CD4-positive, alpha-beta T cell treated with Interleukin-2 at 100 ng/mL for 4 hours (primary cell): ENCODE data around the gene DHPS.
"Not testable (repeated sequence)": the region's sequence is repeated elsewhere in the genome, so short reads cannot be mapped to it uniquely, and the experiment has no call there.

Experiments used
- DNase-seq: peaks from one replicate; pipeline ENCODE4 v3.0.0-alpha.2; 2020; ENCODE audit warnings: low spot score

DHPS gene

DNA sequence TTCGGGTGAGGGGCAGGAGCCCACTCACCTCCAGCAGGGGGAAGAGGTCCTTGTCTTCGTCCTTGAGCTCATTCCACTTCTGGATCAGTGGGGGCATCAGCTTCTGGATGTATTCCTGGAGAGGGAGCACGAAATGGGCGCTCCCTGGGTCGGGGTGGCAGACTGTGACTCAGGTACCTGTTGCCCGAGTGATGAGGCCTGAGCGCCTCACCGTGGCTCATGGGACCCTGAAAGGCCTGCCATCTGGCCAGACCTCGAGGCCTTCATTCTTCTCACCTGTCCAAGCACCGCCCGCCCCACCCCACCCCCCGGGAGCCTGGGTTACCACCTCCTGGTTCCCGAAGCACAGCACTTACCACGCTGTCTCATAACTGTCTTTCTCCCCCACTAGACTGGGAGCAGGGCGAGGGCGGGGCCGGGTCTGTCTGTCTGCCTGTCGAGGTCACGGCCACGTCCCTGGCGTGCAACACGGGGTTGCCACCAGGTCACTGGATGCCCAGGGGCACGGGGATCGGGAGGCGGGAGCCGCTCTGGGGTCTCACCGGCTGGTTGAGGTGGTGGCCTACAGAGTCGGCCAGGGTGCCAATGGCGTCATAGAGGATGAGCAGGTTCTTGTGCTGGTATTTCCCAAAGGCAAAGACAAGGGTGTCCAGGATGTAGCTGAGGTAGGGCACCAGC is 24.1 kb upstream of the DHPS start:
- DNase-seq, result no peak

DNA sequence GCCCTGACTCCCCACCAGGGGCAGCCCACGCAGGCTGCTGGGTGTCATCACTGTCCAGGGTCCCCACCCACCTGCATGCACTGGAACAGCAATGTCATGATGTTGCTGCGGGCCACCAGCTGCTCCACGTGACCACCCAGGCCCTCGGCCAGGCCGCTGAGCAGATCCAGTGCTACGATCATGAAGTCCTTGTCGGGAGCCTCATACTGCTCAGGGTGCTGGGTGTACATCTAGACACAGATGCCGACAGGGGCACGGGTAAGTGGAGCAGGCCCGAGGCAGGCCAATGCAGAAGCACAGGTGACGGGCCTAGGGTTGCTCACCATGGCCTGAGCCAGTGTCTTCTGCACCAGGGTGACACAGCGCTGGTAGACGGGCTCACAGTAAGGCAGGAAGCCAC is 23.5 kb upstream of the DHPS start:
- no peak for DNase-seq

DNA sequence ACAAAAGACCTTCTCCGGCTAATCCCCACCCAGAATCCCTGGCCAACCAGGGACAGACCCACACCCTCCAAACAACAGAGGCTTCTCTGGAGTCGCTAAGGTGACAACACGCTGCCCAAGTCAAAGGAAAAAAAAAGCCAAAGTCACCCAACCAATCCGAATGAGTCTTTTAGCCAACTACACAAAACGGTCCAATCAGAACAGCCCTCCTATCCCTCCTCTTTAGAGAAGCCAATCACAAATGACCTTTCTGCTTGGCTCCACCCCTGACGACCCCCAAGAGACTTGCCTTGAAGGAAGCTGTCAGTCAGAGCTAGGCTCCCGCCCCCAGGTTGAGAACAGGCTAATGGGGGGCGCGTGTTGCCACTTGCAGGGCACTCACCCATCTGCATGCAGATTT is 21.4 kb upstream of the DHPS start:
- no peak for DNase-seq

GRCh38 chr19:12701596-12702282 is 20.1 kb upstream of the DHPS start:
- DNase-seq, result no peak

GRCh38 chr19:12698138-12698537 is 16.5 kb upstream of the DHPS start:
- DNase-seq, result no peak

DNA sequence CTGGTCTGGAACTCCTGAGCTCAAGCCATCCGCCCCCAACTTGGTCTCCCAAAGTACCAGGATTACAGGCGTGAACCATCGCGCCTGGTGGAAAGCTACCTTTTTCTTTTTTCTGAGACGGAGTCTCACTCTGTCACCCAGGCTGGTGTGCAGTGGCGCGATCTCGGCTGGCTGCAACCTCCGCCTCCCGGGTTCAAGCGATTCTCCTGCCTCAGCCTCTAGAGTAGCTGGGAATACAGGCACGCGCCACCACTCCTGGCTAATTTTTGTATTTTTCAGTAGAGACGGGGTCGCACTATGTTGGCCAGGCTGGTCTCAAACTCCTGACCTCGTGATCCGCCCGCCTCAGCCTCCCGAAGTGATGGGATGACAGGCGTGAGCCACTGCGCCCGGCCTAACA is 15.7 kb upstream of the DHPS start:
- DNase-seq, result not testable (repeated sequence)

DNA sequence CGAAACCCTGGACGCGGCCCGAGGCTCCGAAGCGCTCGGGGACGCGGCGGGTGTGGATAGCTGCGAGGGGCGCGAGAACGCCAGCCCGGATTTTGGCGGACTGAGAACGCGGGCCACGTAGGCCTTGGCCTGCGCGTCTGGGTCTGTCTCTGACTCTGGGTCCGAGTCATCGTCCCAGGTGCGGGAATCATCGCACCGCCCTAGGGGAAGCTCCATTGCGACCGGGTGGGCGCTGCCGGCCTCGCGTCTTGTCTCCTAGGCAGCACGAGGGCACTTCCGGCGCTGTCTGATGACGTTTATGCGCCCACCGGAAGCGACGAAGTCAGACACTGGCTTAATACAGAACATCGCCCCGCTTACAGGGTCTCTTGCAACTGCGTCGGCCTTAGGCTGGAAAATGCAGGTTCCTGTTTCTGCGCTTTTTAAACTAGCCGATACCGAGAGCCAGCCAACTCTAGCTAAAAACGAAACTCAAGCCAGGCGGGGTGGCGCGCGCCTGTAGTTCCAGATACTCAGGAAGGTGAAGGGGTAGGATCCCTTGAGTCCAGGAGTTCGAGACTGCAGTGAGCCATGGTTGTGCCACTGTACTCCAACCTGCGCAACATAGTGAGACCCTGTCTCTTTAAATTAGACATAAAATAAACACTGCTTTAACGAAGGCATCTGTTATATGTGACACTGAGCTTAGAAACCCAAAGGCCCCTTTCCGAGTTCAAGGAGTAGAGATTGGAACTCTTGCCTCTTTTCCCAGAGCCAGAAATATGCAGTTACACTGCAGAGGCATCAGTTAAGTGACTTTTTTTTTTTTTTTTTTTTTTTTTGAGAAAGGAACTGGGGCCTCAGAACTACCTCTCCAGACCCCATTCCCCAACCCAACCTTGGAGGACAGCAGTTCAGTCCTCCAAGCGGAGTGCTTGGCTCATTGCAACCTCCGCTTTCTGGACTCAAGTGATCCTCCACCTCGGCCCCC is 15.0 kb upstream of the DHPS start, which contains the start of gene FBXW9:
Gene FBXW9 (minus strand): TSS at position 266 of the 970 bp plus-strand sequence. CDS start 50 bp downstream, at position 216.
- peak; percentile 98 for DNase-seq

DNA sequence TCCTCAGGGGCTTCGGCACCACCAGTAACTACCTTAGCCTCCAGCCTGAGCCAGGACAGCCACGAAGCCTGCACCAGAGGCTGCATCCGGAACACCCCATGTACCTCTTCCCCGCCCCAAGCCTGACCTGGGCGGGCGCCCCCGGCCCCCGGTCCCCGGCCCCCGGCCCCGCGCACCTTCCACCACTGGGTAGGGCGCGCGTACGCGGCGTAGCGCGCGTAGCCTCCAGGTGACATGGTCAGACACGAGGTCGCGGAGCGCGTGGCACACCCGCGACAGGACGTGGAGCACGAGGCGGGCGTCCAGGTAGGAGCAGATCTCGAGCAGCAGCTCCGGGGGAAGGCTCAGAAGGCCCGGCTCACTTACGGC is 14.3 kb upstream of the DHPS start:
- DNase-seq, result no peak

GRCh38 chr19:12695514-12695913 is 13.8 kb upstream of the DHPS start:
- no peak for DNase-seq

DNA sequence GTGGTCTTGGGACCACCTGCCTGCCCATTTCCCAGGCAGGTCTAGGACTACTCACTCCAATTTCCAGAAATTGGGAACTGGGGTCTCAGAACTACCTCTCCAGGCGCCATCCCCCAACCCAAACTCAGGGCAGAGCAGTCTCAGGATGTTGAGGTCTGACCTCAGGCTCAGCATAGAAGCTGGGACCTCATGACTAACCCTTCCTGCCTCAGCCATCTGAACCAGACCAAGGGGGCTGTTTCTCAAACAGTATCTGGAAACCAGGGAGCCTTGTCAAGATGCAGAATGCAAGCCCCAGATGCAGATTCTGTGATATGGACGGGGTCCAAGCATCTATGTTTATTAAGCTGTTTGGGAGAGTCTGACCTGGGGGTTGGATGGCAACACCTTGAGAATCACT is 13.4 kb upstream of the DHPS start:
- no peak for DNase-seq

DNA sequence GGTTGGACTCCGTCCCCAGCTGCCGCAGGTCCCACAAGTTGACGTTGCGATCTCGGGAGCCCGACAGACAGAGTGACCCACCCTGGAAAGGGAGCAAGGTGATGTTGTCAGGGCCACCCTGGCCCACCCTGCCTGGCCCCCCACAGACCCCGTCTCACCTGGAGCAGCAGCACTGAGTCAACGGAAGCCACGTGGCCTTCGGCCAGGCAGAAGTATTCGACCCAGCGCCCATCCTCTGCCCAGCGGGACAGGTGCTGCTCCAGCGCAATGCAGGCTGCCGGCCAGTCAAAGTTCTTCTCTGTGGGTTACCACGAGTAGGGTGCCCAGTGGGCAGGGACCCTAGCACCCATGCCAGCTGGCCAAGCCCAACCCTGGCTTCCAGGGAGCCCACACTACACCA is 13.0 kb upstream of the DHPS start:
- no peak for DNase-seq

- DNase-seq, result no peak
Measured at GRCh38 chr19:12692960-12693359, 11.3 kb upstream of the DHPS start.

GRCh38 chr19:12689581-12690216 is 8.0 kb upstream of the DHPS start:
- DNase-seq, result no peak

- DNase-seq, result no peak
Measured at GRCh38 chr19:12689012-12689411, 7.3 kb upstream of the DHPS start.

DNA sequence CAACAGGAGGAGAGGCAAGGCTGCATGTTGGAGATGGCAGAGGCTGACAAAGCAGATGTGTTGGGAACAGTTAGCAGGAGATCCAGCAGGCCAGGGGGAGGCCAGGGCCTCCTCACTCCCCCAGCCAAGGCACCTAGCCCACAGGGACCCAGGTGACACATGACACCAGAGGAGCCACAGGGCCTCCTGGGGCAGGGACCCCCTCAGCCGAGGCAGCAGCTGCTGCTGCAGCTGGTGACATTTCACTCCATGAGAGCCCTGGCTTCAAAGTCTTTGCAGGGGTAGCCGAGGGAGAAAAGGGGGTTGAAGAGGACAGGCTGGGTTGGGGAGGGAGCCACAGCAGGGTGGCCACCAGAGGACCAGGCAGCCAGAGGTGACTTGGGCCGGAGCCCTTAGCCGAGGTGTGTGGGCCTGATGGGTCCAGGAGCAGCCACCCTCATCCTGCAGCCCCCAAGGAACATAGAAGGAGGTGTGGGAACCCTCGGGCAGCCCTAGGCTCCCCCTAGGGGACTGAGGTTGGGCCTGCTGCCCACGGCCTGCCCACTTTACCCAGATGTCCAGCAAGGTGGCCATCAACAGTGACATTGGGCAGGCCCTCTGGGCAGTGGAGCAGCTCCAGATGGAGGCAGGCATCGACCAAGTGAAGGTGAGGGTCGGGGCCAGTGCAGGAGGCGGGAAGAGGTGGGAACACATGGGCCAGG is 6.0 kb upstream of the DHPS start, which contains the start of gene GNG14:
Gene GNG14 (plus strand): TSS at position 503 of the 701 bp plus-strand sequence. CDS start 51 bp downstream, at position 554.
- no peak for DNase-seq

- no peak for DNase-seq
Measured at GRCh38 chr19:12685831-12686230, 4.2 kb upstream of the DHPS start.

GRCh38 chr19:12680034-12680433 is 1.6 kb downstream of the DHPS start:
- no peak for DNase-seq

DNA sequence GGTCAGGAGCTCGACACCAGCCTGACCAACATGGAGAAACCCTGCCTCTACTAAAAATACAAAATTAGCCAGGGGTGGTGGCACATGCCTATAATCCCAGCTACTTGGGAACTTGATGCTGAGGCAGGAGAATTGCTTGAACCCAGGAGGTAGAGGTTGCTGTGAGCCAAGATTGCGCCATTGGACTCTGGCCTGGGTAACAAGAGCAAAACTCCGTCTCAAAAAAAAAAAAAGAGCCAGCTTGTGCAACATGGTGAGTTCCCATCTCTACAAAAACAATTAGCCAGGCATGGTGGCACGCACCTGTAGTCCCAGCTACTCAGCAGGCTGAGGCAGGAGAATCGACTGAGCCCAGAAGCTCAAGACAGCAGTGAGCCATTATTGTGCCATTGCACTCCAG is 3.6 kb downstream of the DHPS start:
- not testable (repeated sequence) for DNase-seq

GRCh38 chr19:12676928-12677327 is 4.8 kb downstream of the DHPS start:
- DNase-seq, result no peak

DNA sequence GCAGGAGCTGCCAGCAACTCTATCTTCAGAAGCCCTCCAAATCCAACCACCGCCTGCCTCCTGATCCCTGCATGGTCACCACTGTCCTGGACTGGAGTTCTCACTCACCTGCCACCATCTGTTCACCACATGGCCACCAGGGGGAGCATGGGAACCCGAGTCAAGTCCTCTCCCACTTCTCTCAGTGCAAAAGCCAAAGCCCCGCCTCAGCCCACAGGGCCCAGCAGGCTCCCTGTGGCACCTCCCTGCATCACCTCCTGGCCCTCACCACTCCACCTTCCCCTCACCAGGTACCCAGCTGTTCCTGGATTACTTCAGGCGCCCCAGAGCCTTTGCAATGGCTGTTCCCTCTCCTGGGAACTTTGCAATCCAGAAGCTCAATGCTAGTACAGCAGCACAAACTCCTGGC is 5.3 kb downstream of the DHPS start:
- DNase-seq, result peak; percentile 84

DNA sequence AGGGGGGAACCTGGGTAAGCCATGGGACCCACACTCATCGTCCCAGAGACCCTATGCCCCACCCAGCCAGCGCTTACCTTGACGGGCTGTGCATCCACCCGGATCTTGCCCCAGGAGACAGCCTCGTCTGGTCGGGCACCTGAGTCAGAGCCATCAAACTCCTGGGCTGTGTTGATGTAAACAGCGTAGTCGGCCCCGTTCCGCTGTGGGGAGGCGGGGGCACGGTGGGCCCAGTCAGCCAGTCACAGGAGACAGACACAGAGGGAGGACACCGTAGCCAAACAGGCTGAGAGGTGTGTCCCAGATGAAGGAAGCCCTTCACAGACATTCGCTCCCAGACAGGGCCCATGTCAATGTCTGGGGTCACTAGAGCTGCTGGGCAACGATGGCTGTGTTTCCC is 5.7 kb downstream of the DHPS start:
- DNase-seq, result no peak
